H1 (cell line): Measurements from ENCODE around the gene COL25A1.
"Not testable (repeated sequence)": the region's sequence is repeated elsewhere in the genome, so short reads cannot be mapped to it uniquely, and the experiment has no call there.

Experiments
- CTCF ChIP-seq, 3 experiments: IDR thresholded peaks; 1 replicate in 2 of 3; 2 replicates in 1 of 3; pipeline versions ENCODE4 v1.5.1 to v1.6.1; 2011; ENCODE audit warnings: low read length in 3 of 3, mild to moderate bottlenecking in 3 of 3, inconsistent platforms in 2 of 3, low read depth in 1 of 3, moderate library complexity in 1 of 3; ENCODE audit not compliant: insufficient read depth in 1 of 3; ENCODE audit errors: control extremely low read depth in 1 of 3
- EP300 ChIP-seq, 2 experiments: IDR thresholded peaks; 1 replicate in 1 of 2; 2 replicates in 1 of 2; pipeline ENCODE4 v1.6.1; 2011 to 2012; ENCODE audit warnings: low read depth in 2 of 2, low read length in 2 of 2, mild to moderate bottlenecking in 2 of 2, borderline replicate concordance in 1 of 2, inconsistent platforms in 1 of 2, moderate library complexity in 1 of 2
- EZH2 ChIP-seq: fragments of 200-600 bp; sonication (generic); IDR thresholded peaks from 2 replicates; pipeline ENCODE4 v1.7.1; 2012; ENCODE audit warnings: low read depth, mild to moderate bottlenecking, moderate library complexity, low read length, inconsistent platforms; ENCODE audit not compliant: severe bottlenecking
- KDM5A ChIP-seq: fragments of 200-600 bp; IDR thresholded peaks from 2 replicates; pipeline ENCODE4 v1.7.1; 2012; ENCODE audit warnings: mild to moderate bottlenecking, low read length, inconsistent platforms, mixed read lengths
- RAD21 ChIP-seq, 2 experiments: IDR thresholded peaks in 1 of 2; conservative IDR thresholded peaks in 1 of 2; 2 replicates each; pipeline ENCODE4 v1.6.1; 2011; ENCODE audit warnings: low read depth in 2 of 2, low read length in 2 of 2, improper control_type of control experiment in 1 of 2, inconsistent platforms in 1 of 2, mild to moderate bottlenecking in 1 of 2, moderate library complexity in 1 of 2
- RNF2 ChIP-seq: fragments of 200-900, 300-1000 bp; sonication (generic); IDR thresholded peaks from 2 replicates; pipeline ENCODE4 v1.7.1; 2016; ENCODE audit warnings: borderline replicate concordance, low read depth, mild to moderate bottlenecking, antibody characterized with exemption, low read length; ENCODE audit not compliant: poor library complexity, severe bottlenecking; ENCODE audit errors: missing control alignments
- SP1 ChIP-seq: IDR thresholded peaks from 2 replicates; pipeline ENCODE4 v1.6.1; 2011; ENCODE audit warnings: low read depth, low read length
- SUZ12 ChIP-seq: fragments of 200-600 bp; sonication (generic); IDR thresholded peaks from 2 replicates; pipeline ENCODE4 v1.6.1; 2012; ENCODE audit warnings: mild to moderate bottlenecking, inconsistent platforms, low read length, moderate library complexity, mixed read lengths

- TF ChIP-seq CTCF (IDR thresholded peaks at IDR 0.05; ENCODE audit: control extremely low read depth in 1 of 3, insufficient read depth in 1 of 3, low read depth in 1 of 3, low read length in 3 of 3); EZH2; SP1; SUZ12; RAD21 (IDR thresholded peaks at IDR 0.05 in 1 of 2, conservative IDR thresholded peaks at IDR 0.05 in 1 of 2; ENCODE audit: low read depth in 2 of 2, low read length in 2 of 2); KDM5A; RNF2; EP300 (IDR thresholded peaks at IDR 0.05; ENCODE audit: borderline replicate concordance in 1 of 2, low read depth in 2 of 2, low read length in 2 of 2): not testable (repeated sequence)
Observed at GRCh38 chr4:108984495-108984894, 318.0 kb downstream of the COL25A1 start.
